CD14-positive monocyte (primary cell): ENCODE measurements around the gene NDUFS6. TPM values are rescaled to one million over a fixed set of nuclear protein-coding genes. Genes with fewer than 3 reads are reported as not detected.

Experiments
- DNase-seq, 3 donors: peaks; one replicate each; pipeline ENCODE4 v3.0.0-alpha.2; 2011 to 2022
- H2AFZ ChIP-seq: 2 replicates; pipeline ENCODE4 v1.6.0; 2012; ENCODE audit warnings: mild to moderate bottlenecking, low read depth, low read length, inconsistent platforms; ENCODE audit not compliant: insufficient read depth, poor library complexity, severe bottlenecking
- H3K27ac ChIP-seq, 2 donors: 1 replicate in 1 of 2; 2 replicates in 1 of 2; pipeline ENCODE4 v1.5.1; 2012 to 2013; ENCODE audit warnings: low read length in 2 of 2, control low read depth in 1 of 2, inconsistent platforms in 1 of 2, low read depth in 1 of 2, mild to moderate bottlenecking in 1 of 2
- H3K27me3 ChIP-seq, 2 donors: one replicate each; pipeline versions ENCODE4 v1.6.0 to v1.6.1; 2011 to 2013; ENCODE audit warnings: low read length in 2 of 2; ENCODE audit not compliant: control insufficient read depth in 2 of 2, insufficient read depth in 2 of 2
- H3K36me3 ChIP-seq, 2 donors: replicated peaks in 1 of 2; 1 replicate in 1 of 2; 2 replicates in 1 of 2; pipeline versions ENCODE4 v1.5.1 to v1.6.1; 2012 to 2013; ENCODE audit warnings: low read length in 2 of 2, control low read depth in 1 of 2, inconsistent platforms in 1 of 2, mild to moderate bottlenecking in 1 of 2; ENCODE audit not compliant: insufficient read depth in 2 of 2, control insufficient read depth in 1 of 2
- H3K4me1 ChIP-seq, 2 donors: 1 replicate in 1 of 2; 2 replicates in 1 of 2; pipeline versions ENCODE4 v1.5.1 to v1.6.1; 2012 to 2013; ENCODE audit warnings: low read length in 2 of 2, control low read depth in 1 of 2, inconsistent platforms in 1 of 2, mild to moderate bottlenecking in 1 of 2, moderate library complexity in 1 of 2; ENCODE audit not compliant: insufficient read depth in 2 of 2, control insufficient read depth in 1 of 2
- H3K4me2 ChIP-seq: replicated peaks from 2 replicates; pipeline ENCODE3; 2012; ENCODE audit warnings: low read length, moderate library complexity, mild to moderate bottlenecking; ENCODE audit not compliant: poor library complexity, severe bottlenecking; ENCODE audit errors: extremely low read depth
- H3K4me3 ChIP-seq, 3 experiments: fragments of 200-600 bp in 1 of 3; sonication (generic) in 1 of 3; replicated peaks in 1 of 3; 1 replicate in 2 of 3; 2 replicates in 1 of 3; pipeline ENCODE4 v1.5.1; 2011 to 2013; ENCODE audit warnings: low read length in 3 of 3, mild to moderate bottlenecking in 3 of 3, control low read depth in 2 of 3, low read depth in 2 of 3, inconsistent platforms in 1 of 3, moderate library complexity in 1 of 3
- H3K79me2 ChIP-seq: 2 replicates; pipeline ENCODE4 v1.6.0; 2012; ENCODE audit warnings: mild to moderate bottlenecking, control low read depth, inconsistent platforms, low read length, moderate library complexity; ENCODE audit not compliant: insufficient read depth
- H3K9ac ChIP-seq: 2 replicates; pipeline ENCODE4 v1.6.0; 2017; ENCODE audit warnings: low read length, mild to moderate bottlenecking; ENCODE audit not compliant: insufficient read depth, poor library complexity, severe bottlenecking
- H3K9me3 ChIP-seq, 2 donors: replicated peaks in 1 of 2; 1 replicate in 1 of 2; 2 replicates in 1 of 2; pipeline versions ENCODE4 v1.5.1 to v1.6.1; 2012 to 2013; ENCODE audit warnings: low read length in 2 of 2, control low read depth in 1 of 2; ENCODE audit not compliant: control insufficient read depth in 1 of 2, insufficient read depth in 1 of 2
- H4K20me1 ChIP-seq: 2 replicates; pipeline ENCODE4 v1.6.0; 2012; ENCODE audit warnings: mild to moderate bottlenecking, low read length, control low read depth, moderate library complexity; ENCODE audit not compliant: insufficient read depth
- H3K27ac Mint-ChIP-seq, 7 donors: one replicate each; pipeline ENCODE4 v1.8.0; 2020; ENCODE audit warnings: mild to moderate bottlenecking in 7 of 7, mixed read lengths in 7 of 7, moderate library complexity in 6 of 7, inconsistent platforms in 2 of 7
- H3K27me3 Mint-ChIP-seq, 3 donors: one replicate each; pipeline ENCODE4 v1.8.0; 2021 to 2022; ENCODE audit warnings: low read depth in 3 of 3, mild to moderate bottlenecking in 3 of 3, mixed read lengths in 3 of 3, moderate library complexity in 3 of 3, inconsistent platforms in 1 of 3
- H3K36me3 Mint-ChIP-seq, 2 donors: one replicate each; pipeline ENCODE4 v1.8.0; 2020; ENCODE audit warnings: mixed read lengths in 2 of 2, inconsistent platforms in 1 of 2, mild to moderate bottlenecking in 1 of 2
- H3K4me1 Mint-ChIP-seq: one replicate; pipeline ENCODE4 v1.8.0; 2020; ENCODE audit warnings: mild to moderate bottlenecking, mixed read lengths
- H3K4me3 Mint-ChIP-seq, 2 donors: one replicate each; pipeline ENCODE4 v1.8.0; 2020; ENCODE audit warnings: mild to moderate bottlenecking in 2 of 2, mixed read lengths in 2 of 2, moderate library complexity in 1 of 2
- H3K9me3 Mint-ChIP-seq, 7 donors: one replicate each; pipeline ENCODE4 v1.8.0; 2020 to 2022; ENCODE audit warnings: mixed read lengths in 7 of 7, mild to moderate bottlenecking in 6 of 7, moderate library complexity in 6 of 7, inconsistent platforms in 2 of 7
- CTCF ChIP-seq: fragments of 200-600 bp; IDR thresholded peaks from one replicate; pipeline ENCODE4 v1.8.0; 2022; ENCODE audit warnings: antibody characterized with exemption, mild to moderate bottlenecking
- WGBS: methylation state at CpG from one replicate; pipeline ENCODE4 v1.1.5; 2013; ENCODE audit warnings: missing lambda C conversion rate; ENCODE audit not compliant: insufficient coverage; 5-methylcytosine and 5-hydroxymethylcytosine counted together
- intact Hi-C, 2 donors: fragments of 100-400 bp; cut with micrococcal nuclease; formaldehyde crosslinking; loops; one replicate each; pipeline versions ENCODE4 v1.15.0 to v1.15.1; 2023
- polyA plus RNA-seq, 3 donors: library from polyadenylated mRNA; depleted of rRNA in 1 of 3; unstranded in 2 of 3; stranded (reverse) in 1 of 3; fragments of 300-500 nt in 2 of 3; fragments of >200 nt in 1 of 3; fragmentation: Illumina TruSeq in 2 of 3; gene quantifications; 1 replicate in 2 of 3; 2 replicates in 1 of 3; pipeline ENCODE4 v1.2.3, GENCODE V29; 2012 to 2021

Gene NDUFS6
- polyA plus RNA-seq, 3 donors = 20.5 to 62.3 (median 62.2) TPM

GRCh38 chr5:1831677-1832313 lies 30.6 kb downstream of the NDUFS6 start:
- intact Hi-C loops = no loop called here
- DNase-seq = no peak
- 50% methylated on average over 9 of the region's 14 CpGs for WGBS

GRCh38 chr5:1832511-1833250 lies 31.5 kb downstream of the NDUFS6 start:
- Histone ChIP-seq H2AFZ (no peak overlapping the region), H3K4me2 (no peak overlapping the region), H3K79me2 (no peaks in the 10 kb centered on the region), H3K27ac (no peak overlapping the region), H3K4me3 (no peak overlapping the region), H3K9ac (no peak overlapping the region), H3K27me3 (no peaks in the 10 kb centered on the region), H3K36me3 (no peaks in the 10 kb centered on the region), H3K9me3 (no peaks in the 10 kb centered on the region), H4K20me1 (no peaks in the 10 kb centered on the region), H3K4me1 (no peaks in the 10 kb centered on the region)
- H3K27me3 Mint-ChIP-seq = peaks cover 12 to 31% (median 16%) of the 10 kb centered on the region in 3 donors
- H3K4me1 Mint-ChIP-seq = no peaks in the 10 kb centered on the region
- no peak for DNase-seq
- 82% methylated on average over 21 of the region's 28 CpGs for WGBS
- no peak for TF ChIP-seq CTCF
- H3K4me3 Mint-ChIP-seq = no peak overlapping the region
- intact Hi-C loops = no loop called here
- peaks cover 0 to 2% (median 0%) of the 10 kb centered on the region in 7 donors for H3K9me3 Mint-ChIP-seq
- no peak overlapping the region for H3K27ac Mint-ChIP-seq
- H3K36me3 Mint-ChIP-seq = no peaks in the 10 kb centered on the region

More at GRCh38 chr5:1831677-1832313, 30.6 kb downstream of the NDUFS6 start:
- Mint-ChIP-seq H3K27me3 (peaks cover 14 to 31% (median 16%) of the 10 kb centered on the region in 3 donors), H3K4me3 (no peak overlapping the region), H3K9me3 (peaks cover 0 to 2% (median 0%) of the 10 kb centered on the region in 7 donors), H3K36me3 (no peaks in the 10 kb centered on the region), H3K4me1 (no peaks in the 10 kb centered on the region), H3K27ac (no peak overlapping the region)
- Histone ChIP-seq H3K4me1 (no peaks in the 10 kb centered on the region), H3K4me3 (no peak overlapping the region), H4K20me1 (no peaks in the 10 kb centered on the region), H3K79me2 (no peaks in the 10 kb centered on the region), H3K4me2 (no peak overlapping the region), H3K9ac (no peak overlapping the region), H3K27ac (no peak overlapping the region), H3K27me3 (no peaks in the 10 kb centered on the region), H3K36me3 (no peaks in the 10 kb centered on the region), H2AFZ (no peak overlapping the region), H3K9me3 (no peaks in the 10 kb centered on the region)
- no peak for TF ChIP-seq CTCF
